ENCODE measurements around the gene KIF26A. TPM values are rescaled to one million over a fixed set of nuclear protein-coding genes. Genes with fewer than 3 reads are reported as not detected.

Gene KIF26A
- polyA plus RNA-seq, 1 of the 3 experiments (the other 2 are of a cell fraction), result 1.7 TPM

GRCh38 chr14:104159990-104160389 lies 21.6 kb downstream of the KIF26A start:
- no peaks in the 10 kb centered on the region for H3K79me2 ChIP-seq (ENCODE audit: insufficient read depth)
- no peak overlapping the region for H3K4me2 ChIP-seq
- H3K4me3 ChIP-seq (ENCODE audit: low read depth in 2 of 2, low read length in 1 of 2), result no peak overlapping the region
- H3K36me3 ChIP-seq (replicated peaks in 1 of 2; ENCODE audit: control insufficient read depth in 1 of 2, insufficient read depth in 2 of 2, low read length in 1 of 2), result no peaks in the 10 kb centered on the region
- no peak overlapping the region for H3K9ac ChIP-seq
- no peaks in the 10 kb centered on the region for H3K27me3 ChIP-seq (ENCODE audit: insufficient read depth)
- DNase-seq, result no peak
- no peaks in the 10 kb centered on the region for H4K20me1 ChIP-seq (ENCODE audit: insufficient read depth)
- WGBS (ENCODE audit: low lambda C conversion rate), result 94% methylated on average over 6 of the region's 9 CpGs
- H2AFZ ChIP-seq (ENCODE audit: low read depth), result no peak overlapping the region
- H3K4me1 ChIP-seq (ENCODE audit: control insufficient read depth in 1 of 2, insufficient read depth in 2 of 2, low read depth in 1 of 2, low read length in 1 of 2), result peaks cover 0 to 66% of the 10 kb centered on the region in 2 experiments; a peak in 1 of 4 replicates
- H3K9me2 ChIP-seq, result no peaks in the 10 kb centered on the region
- no peak for TF ChIP-seq USF1 (IDR thresholded peaks at IDR 0.05; ENCODE audit: borderline replicate concordance, low read depth)
- TF ChIP-seq POLR2AphosphoS5 (IDR thresholded peaks at IDR 0.05; ENCODE audit: low read depth, low read length), result no peak
- no peak for TF ChIP-seq SMC3 (IDR thresholded peaks at IDR 0.05; ENCODE audit: low read depth, low read length)
- TF ChIP-seq NRF1 (IDR thresholded peaks at IDR 0.05; ENCODE audit: low read depth, low read length), result no peak
- TF ChIP-seq FOSL2 (IDR thresholded peaks at IDR 0.05; ENCODE audit: borderline replicate concordance, low read depth), result no peak
- no peak for TF ChIP-seq RXRA (IDR thresholded peaks at IDR 0.05; ENCODE audit: borderline replicate concordance, low read depth)
- no peak for TF ChIP-seq RCOR1 (IDR thresholded peaks at IDR 0.05; ENCODE audit: low read length)
- no peak for TF ChIP-seq YY1 (IDR thresholded peaks at IDR 0.05; ENCODE audit: low read depth)
- TF ChIP-seq USF2 (IDR thresholded peaks at IDR 0.05; ENCODE audit: borderline replicate concordance, low read depth, low read length), result no peak
- no peak for TF ChIP-seq IRF3 (IDR thresholded peaks at IDR 0.05; ENCODE audit: low read depth, low read length)
- no peak for TF ChIP-seq MXI1 (IDR thresholded peaks at IDR 0.05; ENCODE audit: low read depth, low read length)
- TF ChIP-seq TEAD4 (IDR thresholded peaks at IDR 0.05; ENCODE audit: borderline replicate concordance, insufficient read depth), result no peak
- TF ChIP-seq ELF1 (IDR thresholded peaks at IDR 0.05), result no peak
- no peak for TF ChIP-seq MAX (IDR thresholded peaks at IDR 0.05; ENCODE audit: low read depth)
- no peak for TF ChIP-seq PBX3 (IDR thresholded peaks at IDR 0.05)
- no peak for TF ChIP-seq FOXM1 (IDR thresholded peaks at IDR 0.05; ENCODE audit: low read depth)
- no peak for TF ChIP-seq CHD2 (IDR thresholded peaks at IDR 0.05; ENCODE audit: low read length, partially characterized antibody)
- no peak for TF ChIP-seq SIN3A (IDR thresholded peaks at IDR 0.05; ENCODE audit: borderline replicate concordance, low read depth, low read length)
- POLR2A ChIA-PET, result interaction anchor here (1.2 kb wide), 1 partner anchor 9 kb away, joined by 3 read pairs; no protein-coding TSS in a partner anchor
- CTCF ChIA-PET, result interaction anchor here (2.0 kb wide), 2 partner anchors 10 to 64 kb away, joined by 5 to 7 read pairs; no protein-coding TSS in a partner anchor
- peak overlapping the region in 1 of 2 experiments; percentile 96; a peak in 1 of 4 replicates for H3K27ac ChIP-seq (ENCODE audit: low read depth in 2 of 2, low read length in 1 of 2)
- no peaks in the 10 kb centered on the region for H3K9me3 ChIP-seq
- no peaks in the 10 kb centered on the region for H3F3A ChIP-seq (replicated peaks; ENCODE audit: insufficient read depth)

Measured in SK-N-SH (cell line).